H1 (cell line): ENCODE results near the gene PTAR1. TPM values are rescaled to one million over a fixed set of nuclear protein-coding genes. Genes with fewer than 3 reads are reported as not detected.

Source experiments
- BCL11A ChIP-seq, 2 experiments: IDR thresholded peaks; one replicate each; pipeline ENCODE4 v1.6.1; 2011; ENCODE audit warnings: low read depth in 2 of 2, low read length in 2 of 2, mild to moderate bottlenecking in 2 of 2
- CHD7 ChIP-seq: fragments of 300-600 bp; sonication (generic); IDR thresholded peaks from 2 replicates; pipeline ENCODE4 v1.7.1; 2012; ENCODE audit warnings: low read length, moderate library complexity, mild to moderate bottlenecking, inconsistent platforms; ENCODE audit not compliant: insufficient replicate concordance
- E2F6 ChIP-seq: IDR thresholded peaks from 2 replicates; pipeline ENCODE4 v1.6.1; 2012; ENCODE audit warnings: inconsistent platforms
- NANOG ChIP-seq: IDR thresholded peaks from 2 replicates; pipeline ENCODE4 v1.6.1; 2011; ENCODE audit warnings: low read length, low read depth, mild to moderate bottlenecking, inconsistent platforms; ENCODE audit not compliant: insufficient read depth, poor library complexity, severe bottlenecking
- USF2 ChIP-seq: IDR thresholded peaks from 2 replicates; pipeline ENCODE4 v1.6.1; 2011; ENCODE audit warnings: low read length, improper control_type of control experiment
- polyA plus RNA-seq, 7 experiments: library from polyadenylated mRNA; depleted of rRNA in 3 of 7; stranded (reverse) in 5 of 7; unstranded in 2 of 7; fragments of >200 nt in 5 of 7; fragments of 200-250 nt in 2 of 7; gene quantifications; 1 replicate in 5 of 7; 2 replicates in 1 of 7; 4 replicates in 1 of 7; pipeline versions ENCODE4 v1.2.1 to v1.2.3, GENCODE V29; 2011 to 2013; ENCODE audit warnings: missing spikeins in 2 of 7, mixed read lengths in 2 of 7
- total RNA-seq: library from RNA; stranded (reverse); fragmentation: NEBNext Ultra II Directional; extraction: Animal tissue kit (Norgen Biotek cat#: 25700); gene quantifications from 2 replicates; pipeline ENCODE4 v1.2.1, GENCODE V29; 2021

Gene PTAR1
- total and polyA plus RNA-seq, 2 of the 8 experiments (the other 6 are each of a cell fraction or from before 2014, with no cell fraction given), result 19.5 to 84.9 TPM

GRCh38 chr9:69798744-69799143 lies 38.9 kb upstream of the PTAR1 start (continued):
- TF ChIP-seq CHD7 (no peak), E2F6 (no peak), USF2 (no peak), BCL11A (IDR thresholded peaks at IDR 0.05; ENCODE audit: low read depth in 2 of 2, low read length in 2 of 2) (no peak), NANOG (no peak)
